ENCODE results near the gene SMIM24. TPM values are rescaled to one million over a fixed set of nuclear protein-coding genes. Genes with fewer than 3 reads are reported as not detected.

The SMIM24 gene
- total RNA-seq, 4 donors from 2014 or later = not detected

- 92 to 100% methylated on average over 5 to 6 of the region's 32 CpGs for WGBS, 2 donors (ENCODE audit: low coverage in 1 of 2)
- H3K4me1 ChIP-seq = peaks cover 0 to 25% (median 7%) of the 10 kb centered on the region in 3 donors
- H3K36me3 ChIP-seq = peaks cover 0 to 60% of the 10 kb centered on the region in 2 donors
- H3K27ac ChIP-seq = no peak overlapping the region
- ATAC-seq = no peak
- no peaks in the 10 kb centered on the region for H3K27me3 ChIP-seq
- H3K4me3 ChIP-seq = no peak overlapping the region
- TF ChIP-seq CTCF (IDR thresholded peaks at IDR 0.05) (no peak), POLR2A (IDR thresholded peaks at IDR 0.05) (no peak), POLR2AphosphoS5 (IDR thresholded peaks at IDR 0.05) (no peak), EP300 (IDR thresholded peaks at IDR 0.05) (no peak)
- no peaks in the 10 kb centered on the region for H3K9me3 ChIP-seq
Measured at GRCh38 chr19:3496392-3497273, 16.3 kb upstream of the SMIM24 start.

GRCh38 chr19:3494559-3494958, 14.2 kb upstream of the SMIM24 start:
- Histone ChIP-seq H3K27ac (no peak overlapping the region), H3K27me3 (no peaks in the 10 kb centered on the region), H3K9me3 (no peaks in the 10 kb centered on the region), H3K36me3 (peaks cover 0 to 80% of the 10 kb centered on the region in 2 donors), H3K4me3 (no peak overlapping the region), H3K4me1 (peaks cover 0 to 11% (median 4%) of the 10 kb centered on the region in 3 donors)
- no peak for ATAC-seq
- TF ChIP-seq EP300 (IDR thresholded peaks at IDR 0.05) (no peak), POLR2A (IDR thresholded peaks at IDR 0.05) (no peak), POLR2AphosphoS5 (IDR thresholded peaks at IDR 0.05) (no peak), CTCF (IDR thresholded peaks at IDR 0.05) (no peak)
- WGBS, 2 donors (ENCODE audit: low coverage in 1 of 2) = 90 to 92% methylated on average over 4 to 12 of the region's 18 CpGs

- TF ChIP-seq EP300 (IDR thresholded peaks at IDR 0.05) = no peak
- no peak for TF ChIP-seq POLR2AphosphoS5 (IDR thresholded peaks at IDR 0.05)
- TF ChIP-seq POLR2A (IDR thresholded peaks at IDR 0.05) = no peak
- TF ChIP-seq CTCF (IDR thresholded peaks at IDR 0.05) = no peak
- no peaks in the 10 kb centered on the region for H3K27me3 ChIP-seq
- no peak overlapping the region for H3K4me3 ChIP-seq
- no peaks in the 10 kb centered on the region for H3K9me3 ChIP-seq
- 100% methylated on average over 1 of the region's 15 CpGs; no CpG with 5 or more reads in 1 of the 2 donors for WGBS, 2 donors (ENCODE audit: low coverage in 1 of 2)
- H3K4me1 ChIP-seq = peaks cover 0 to 6% (median 0%) of the 10 kb centered on the region in 3 donors
- no peak for ATAC-seq
- H3K36me3 ChIP-seq = peaks cover 0 to 80% of the 10 kb centered on the region in 2 donors
- H3K27ac ChIP-seq = no peak overlapping the region
Measured at GRCh38 chr19:3494051-3494450, 13.7 kb upstream of the SMIM24 start.

GRCh38 chr19:3493651-3494050, 13.3 kb upstream of the SMIM24 start:
- 87 to 90% methylated on average over 6 to 9 of the region's 14 CpGs for WGBS, 2 donors (ENCODE audit: low coverage in 1 of 2)
- ATAC-seq = no peak
- peaks cover 0 to 2% (median 0%) of the 10 kb centered on the region in 3 donors for H3K4me1 ChIP-seq
- no peak overlapping the region for H3K27ac ChIP-seq
- H3K4me3 ChIP-seq = no peak overlapping the region
- no peak for TF ChIP-seq POLR2AphosphoS5 (IDR thresholded peaks at IDR 0.05)
- no peak for TF ChIP-seq POLR2A (IDR thresholded peaks at IDR 0.05)
- H3K36me3 ChIP-seq = peaks cover 0 to 80% of the 10 kb centered on the region in 2 donors
- no peaks in the 10 kb centered on the region for H3K27me3 ChIP-seq
- no peaks in the 10 kb centered on the region for H3K9me3 ChIP-seq

- peaks cover 0 to 80% of the 10 kb centered on the region in 2 donors for H3K36me3 ChIP-seq
- no peak for ATAC-seq
- no peaks in the 10 kb centered on the region for H3K9me3 ChIP-seq
- H3K4me3 ChIP-seq = no peak overlapping the region
- no peaks in the 10 kb centered on the region for H3K27me3 ChIP-seq
- no peak for TF ChIP-seq EP300 (IDR thresholded peaks at IDR 0.05)
- TF ChIP-seq CTCF (IDR thresholded peaks at IDR 0.05) = no peak
- TF ChIP-seq POLR2AphosphoS5 (IDR thresholded peaks at IDR 0.05) = no peak
- TF ChIP-seq POLR2A (IDR thresholded peaks at IDR 0.05) = no peak
- H3K27ac ChIP-seq = no peak overlapping the region
- H3K4me1 ChIP-seq = no peaks in the 10 kb centered on the region
- 92 to 95% methylated on average over 2 to 10 of the region's 16 CpGs for WGBS, 2 donors (ENCODE audit: low coverage in 1 of 2)
Measured at GRCh38 chr19:3492919-3493318, 12.6 kb upstream of the SMIM24 start.
